ENCODE measurements around the gene SRPK2.

SRPK2 gene

GRCh38 chr7:105389088-105389650 lies 448 bp upstream of the SRPK2 start:
- peaks cover 11% of the 10 kb centered on the region for H3F3A ChIP-seq (ENCODE audit: low read depth)
- H3K9me3 ChIP-seq (ENCODE audit: insufficient read depth, low read depth, low read length), result no peaks in the 10 kb centered on the region
- peak overlapping the region; percentile 72 for H3K4me3 ChIP-seq (ENCODE audit: low read length, poor library complexity, severe bottlenecking)
- no peak overlapping the region for H3K9ac ChIP-seq (ENCODE audit: low read depth, low read length, poor library complexity, severe bottlenecking)
- H3K79me2 ChIP-seq (ENCODE audit: insufficient read depth, low read length), result peaks cover 38% of the 10 kb centered on the region
- H2AFZ ChIP-seq (ENCODE audit: low read length), result peak overlapping the region; percentile 74
- peaks cover 20% of the 10 kb centered on the region for H3K4me1 ChIP-seq (ENCODE audit: insufficient read depth, low read length, poor library complexity, severe bottlenecking)
- H3K36me3 ChIP-seq (ENCODE audit: insufficient read depth, low read length), result no peaks in the 10 kb centered on the region
- H3K9me2 ChIP-seq (replicated peaks; ENCODE audit: low read depth, low read length), result no peaks in the 10 kb centered on the region
- peak overlapping the region; percentile 65 for H3K4me2 ChIP-seq (ENCODE audit: low read depth, low read length, poor library complexity, severe bottlenecking)
- H3K27me3 ChIP-seq (ENCODE audit: insufficient read depth, low read length, poor library complexity, severe bottlenecking), result no peaks in the 10 kb centered on the region
- peaks cover 31% of the 10 kb centered on the region for H4K20me1 ChIP-seq (ENCODE audit: insufficient read depth, low read length, poor library complexity, severe bottlenecking)
- TF ChIP-seq EZH2phosphoT487 (IDR thresholded peaks at IDR 0.05; ENCODE audit: borderline replicate concordance) (no peak), CTCF (conservative IDR thresholded peaks at IDR 0.05; ENCODE audit: low read length) (no peak)

- peak overlapping the region; percentile 80 for H3K9ac ChIP-seq (ENCODE audit: low read depth, low read length, poor library complexity, severe bottlenecking)
- peaks cover 50% of the 10 kb centered on the region for H3K79me2 ChIP-seq (ENCODE audit: insufficient read depth, low read length)
- H3K4me2 ChIP-seq (ENCODE audit: low read depth, low read length, poor library complexity, severe bottlenecking), result peak overlapping the region; percentile 97
- H3K9me3 ChIP-seq (ENCODE audit: insufficient read depth, low read depth, low read length), result no peaks in the 10 kb centered on the region
- peaks cover 37% of the 10 kb centered on the region for H4K20me1 ChIP-seq (ENCODE audit: insufficient read depth, low read length, poor library complexity, severe bottlenecking)
- no peaks in the 10 kb centered on the region for H3K27me3 ChIP-seq (ENCODE audit: insufficient read depth, low read length, poor library complexity, severe bottlenecking)
- TF ChIP-seq EZH2phosphoT487 (IDR thresholded peaks at IDR 0.05; ENCODE audit: borderline replicate concordance) (no peak), CTCF (conservative IDR thresholded peaks at IDR 0.05; ENCODE audit: low read length) (no peak)
- no peaks in the 10 kb centered on the region for H3K9me2 ChIP-seq (replicated peaks; ENCODE audit: low read depth, low read length)
- peaks cover 11% of the 10 kb centered on the region for H3F3A ChIP-seq (ENCODE audit: low read depth)
- no peaks in the 10 kb centered on the region for H3K36me3 ChIP-seq (ENCODE audit: insufficient read depth, low read length)
- H2AFZ ChIP-seq (ENCODE audit: low read length), result peak overlapping the region; percentile 83
- H3K4me3 ChIP-seq (ENCODE audit: low read length, poor library complexity, severe bottlenecking), result peak overlapping the region; percentile 97
- H3K4me1 ChIP-seq (ENCODE audit: insufficient read depth, low read length, poor library complexity, severe bottlenecking), result peaks cover 24% of the 10 kb centered on the region
Measured at GRCh38 chr7:105387508-105388355, 989 bp downstream of the SRPK2 start.

GRCh38 chr7:105377903-105378302 lies 10.8 kb downstream of the SRPK2 start:
- no peak overlapping the region for H3K4me2 ChIP-seq (ENCODE audit: low read depth, low read length, poor library complexity, severe bottlenecking)
- H3K9me2 ChIP-seq (replicated peaks; ENCODE audit: low read depth, low read length), result no peaks in the 10 kb centered on the region
- no peaks in the 10 kb centered on the region for H3K36me3 ChIP-seq (ENCODE audit: insufficient read depth, low read length)
- H3K9me3 ChIP-seq (ENCODE audit: insufficient read depth, low read depth, low read length), result no peaks in the 10 kb centered on the region
- no peak overlapping the region for H2AFZ ChIP-seq (ENCODE audit: low read length)
- H3K79me2 ChIP-seq (ENCODE audit: insufficient read depth, low read length), result peaks cover 96% of the 10 kb centered on the region
- no peaks in the 10 kb centered on the region for H3F3A ChIP-seq (ENCODE audit: low read depth)
- no peak overlapping the region for H3K4me3 ChIP-seq (ENCODE audit: low read length, poor library complexity, severe bottlenecking)
- H3K9ac ChIP-seq (ENCODE audit: low read depth, low read length, poor library complexity, severe bottlenecking), result no peak overlapping the region
- peaks cover 7% of the 10 kb centered on the region for H3K4me1 ChIP-seq (ENCODE audit: insufficient read depth, low read length, poor library complexity, severe bottlenecking)
- TF ChIP-seq EZH2phosphoT487 (IDR thresholded peaks at IDR 0.05; ENCODE audit: borderline replicate concordance), result no peak
- no peak for TF ChIP-seq CTCF (conservative IDR thresholded peaks at IDR 0.05; ENCODE audit: low read length)
- no peaks in the 10 kb centered on the region for H3K27me3 ChIP-seq (ENCODE audit: insufficient read depth, low read length, poor library complexity, severe bottlenecking)
- peaks cover 22% of the 10 kb centered on the region for H4K20me1 ChIP-seq (ENCODE audit: insufficient read depth, low read length, poor library complexity, severe bottlenecking)

Measured in Loucy (cell line).